BLaER1 (cell line): ENCODE data around the gene PPP2R2C.

Experiments
- H3K27ac ChIP-seq: shearing (Covaris generic); formaldehyde crosslinking; 2 replicates; pipeline ENCODE4 v1.8.1; 2022
- H3K27me3 ChIP-seq: shearing (Covaris generic); formaldehyde crosslinking; 2 replicates; pipeline ENCODE4 v1.8.1; 2022
- H3K36me3 ChIP-seq: shearing (Covaris generic); formaldehyde crosslinking; 2 replicates; pipeline ENCODE4 v1.8.1; 2022
- H3K4me1 ChIP-seq: shearing (Covaris generic); formaldehyde crosslinking; 2 replicates; pipeline ENCODE4 v1.8.1; 2022
- H3K4me2 ChIP-seq: shearing (Covaris generic); formaldehyde crosslinking; 2 replicates; pipeline ENCODE4 v1.8.1; 2022
- H3K4me3 ChIP-seq: shearing (Covaris generic); formaldehyde crosslinking; 2 replicates; pipeline ENCODE4 v1.8.1; 2022
- H3K9ac ChIP-seq: shearing (Covaris generic); formaldehyde crosslinking; 2 replicates; pipeline ENCODE4 v1.8.1; 2022
- H3K9me3 ChIP-seq: shearing (Covaris generic); formaldehyde crosslinking; 2 replicates; pipeline ENCODE4 v1.8.1; 2022
- H4K20me1 ChIP-seq: shearing (Covaris generic); formaldehyde crosslinking; 2 replicates; pipeline ENCODE4 v1.8.1; 2022
- Cebpa-rat ChIP-seq: shearing (Covaris generic); IDR thresholded peaks from 2 replicates; pipeline ENCODE4 v1.8.1; 2022

PPP2R2C gene

DNA sequence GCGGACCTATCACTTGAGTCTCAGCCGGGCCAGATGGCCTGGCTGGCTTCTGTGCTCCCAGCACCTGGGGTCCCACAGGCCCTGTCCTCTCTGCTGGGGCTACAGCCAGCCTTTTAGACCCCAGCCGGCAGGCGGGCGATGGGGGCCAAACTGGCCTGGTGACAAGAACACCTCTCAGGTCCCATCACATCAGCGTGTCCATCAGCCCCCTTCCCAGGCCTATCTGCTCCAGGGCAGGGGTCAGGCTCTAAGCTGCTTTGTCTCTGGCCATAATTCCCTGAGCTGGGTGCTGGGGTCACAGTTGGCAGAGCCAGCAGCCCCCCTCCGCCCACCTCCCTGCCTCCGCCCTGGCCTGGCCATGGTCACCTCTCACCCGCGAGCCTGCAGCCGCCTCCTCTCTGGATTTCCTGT, 77.7 kb downstream of the PPP2R2C start:
- peak overlapping the region; percentile 92 for H3K4me2 ChIP-seq
- no peaks in the 10 kb centered on the region for H3K36me3 ChIP-seq
- no peak overlapping the region for H3K9ac ChIP-seq
- H3K4me3 ChIP-seq: no peak overlapping the region
- peaks cover 15% of the 10 kb centered on the region for H3K27me3 ChIP-seq
- H3K4me1 ChIP-seq: peaks cover 59% of the 10 kb centered on the region
- H3K9me3 ChIP-seq: no peaks in the 10 kb centered on the region
- TF ChIP-seq Cebpa-rat: no peak
- H4K20me1 ChIP-seq: peaks cover 23% of the 10 kb centered on the region; the same call in 1 of the 2 replicates
- no peak overlapping the region for H3K27ac ChIP-seq

DNA sequence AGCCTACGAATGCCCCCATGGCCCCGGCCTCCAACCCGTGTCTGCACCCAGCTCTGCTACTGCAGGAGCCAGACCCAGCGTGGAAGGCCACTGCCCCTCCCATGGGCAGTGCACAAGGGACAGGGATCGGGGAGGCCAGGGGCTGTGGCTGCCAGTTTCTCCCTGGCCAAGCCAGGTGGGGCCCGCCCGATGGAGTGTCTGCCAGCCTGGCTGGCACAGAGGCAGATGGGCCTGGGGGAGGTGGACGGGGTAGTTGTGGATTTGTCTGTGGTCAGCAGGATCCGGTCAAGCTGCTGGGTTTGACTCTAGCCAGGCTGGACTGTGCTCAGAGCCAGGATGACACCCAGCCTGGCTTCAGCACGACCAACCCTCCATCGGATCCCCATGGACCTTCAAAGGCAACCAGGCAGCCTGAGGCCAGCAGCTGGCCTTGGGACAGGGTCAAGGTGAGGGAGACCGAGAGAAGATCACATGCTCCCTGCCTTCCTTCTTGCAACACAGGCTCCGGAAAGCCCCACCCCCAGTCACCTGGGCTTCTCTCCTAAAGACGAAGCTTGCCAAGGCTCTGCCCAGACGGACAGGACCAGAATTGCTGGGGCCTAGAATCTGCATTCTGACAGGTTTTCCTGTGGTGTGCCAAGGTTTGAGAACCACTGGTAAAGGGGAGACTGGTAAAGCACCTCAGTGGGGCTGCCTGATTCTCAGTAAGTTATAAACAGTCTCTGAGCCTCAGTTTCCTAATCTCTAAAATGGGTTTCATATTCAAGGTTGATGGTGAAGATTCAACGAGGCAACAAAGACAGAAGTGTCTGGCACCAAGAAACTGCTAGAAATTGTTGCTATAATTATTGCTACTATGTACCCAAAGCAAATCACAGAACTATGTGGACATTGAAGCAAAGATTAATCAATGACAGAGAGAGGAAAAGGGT, 78.6 kb downstream of the PPP2R2C start:
- Histone ChIP-seq H3K4me1 (peaks cover 51% of the 10 kb centered on the region), H3K4me2 (peak overlapping the region; percentile 7; the same call in 1 of the 2 replicates), H4K20me1 (peaks cover 23% of the 10 kb centered on the region; the same call in 1 of the 2 replicates), H3K9ac (no peak overlapping the region), H3K4me3 (no peak overlapping the region), H3K27ac (no peak overlapping the region), H3K27me3 (peaks cover 11% of the 10 kb centered on the region), H3K9me3 (no peaks in the 10 kb centered on the region), H3K36me3 (no peaks in the 10 kb centered on the region)
- no peak for TF ChIP-seq Cebpa-rat

DNA sequence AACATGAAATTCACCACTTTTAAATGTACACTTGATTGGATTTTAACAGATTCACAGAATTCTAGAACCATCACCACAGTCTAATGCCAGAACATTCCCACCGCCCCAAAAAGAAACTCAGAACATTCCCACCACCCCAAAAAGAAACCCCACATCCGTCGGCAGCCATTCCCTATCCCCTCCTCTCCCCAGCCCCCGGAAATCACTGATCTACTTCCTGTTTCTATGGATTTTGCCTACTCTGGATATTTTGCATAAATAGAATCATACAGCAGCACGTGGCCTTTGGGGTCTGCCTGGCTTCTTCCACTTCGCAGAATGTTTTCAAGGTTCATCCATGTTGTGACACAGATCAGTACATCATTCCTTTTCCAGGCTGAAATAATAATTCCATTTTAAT, 79.3 kb downstream of the PPP2R2C start:
- Histone ChIP-seq H3K27me3 (peaks cover 11% of the 10 kb centered on the region), H3K27ac (no peak overlapping the region), H3K4me2 (peak overlapping the region; percentile 7; the same call in 1 of the 2 replicates), H3K9me3 (no peaks in the 10 kb centered on the region), H3K36me3 (no peaks in the 10 kb centered on the region), H3K4me1 (peaks cover 43% of the 10 kb centered on the region), H3K4me3 (no peak overlapping the region), H3K9ac (no peak overlapping the region), H4K20me1 (peaks cover 23% of the 10 kb centered on the region; the same call in 1 of the 2 replicates)
- TF ChIP-seq Cebpa-rat: no peak

DNA sequence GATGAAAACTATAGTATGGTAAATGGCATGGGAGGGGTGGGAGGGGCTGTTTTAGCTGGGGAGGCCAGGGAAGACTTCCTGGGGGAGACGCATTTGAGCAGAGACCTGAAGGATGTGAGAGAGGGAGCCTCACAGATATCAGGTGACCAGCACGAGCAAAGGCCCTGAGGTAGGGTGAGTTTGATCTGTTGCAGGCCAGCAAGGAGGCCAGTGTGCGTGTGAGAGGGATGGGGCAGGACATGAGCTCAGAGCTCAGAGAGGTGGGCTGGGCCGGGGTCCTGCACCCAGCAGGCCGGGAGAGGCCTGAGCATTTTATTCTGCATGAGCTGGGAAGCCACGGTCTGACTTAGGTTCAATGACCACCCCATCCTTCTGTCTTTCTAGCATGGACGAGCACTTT, 80.0 kb downstream of the PPP2R2C start:
- TF ChIP-seq Cebpa-rat: no peak
- Histone ChIP-seq H3K4me3 (no peak overlapping the region), H3K27me3 (peaks cover 9% of the 10 kb centered on the region), H3K9me3 (no peaks in the 10 kb centered on the region), H3K4me1 (peaks cover 37% of the 10 kb centered on the region), H4K20me1 (peaks cover 22% of the 10 kb centered on the region; the same call in 1 of the 2 replicates), H3K9ac (no peak overlapping the region), H3K27ac (no peak overlapping the region), H3K36me3 (no peaks in the 10 kb centered on the region), H3K4me2 (no peak overlapping the region)

DNA sequence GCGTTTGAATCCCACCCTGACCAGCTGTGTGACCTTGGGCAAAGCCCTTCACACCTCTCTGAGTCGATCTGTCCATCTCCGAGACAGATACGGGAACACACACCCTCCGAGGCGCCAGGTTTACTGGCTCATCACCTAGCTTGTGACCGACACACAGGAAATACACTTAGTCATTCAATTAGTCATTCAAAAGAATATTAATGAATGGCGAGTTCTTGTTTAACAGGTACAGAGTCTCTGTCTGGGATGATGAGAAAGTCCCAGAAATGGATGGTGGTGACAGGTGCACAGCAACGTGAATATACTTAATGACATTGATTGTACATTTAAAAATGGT, 80.6 kb downstream of the PPP2R2C start:
- no peaks in the 10 kb centered on the region for H3K9me3 ChIP-seq
- H3K27ac ChIP-seq: no peak overlapping the region
- no peak overlapping the region for H3K4me3 ChIP-seq
- TF ChIP-seq Cebpa-rat: no peak
- H4K20me1 ChIP-seq: peaks cover 16% of the 10 kb centered on the region; the same call in 1 of the 2 replicates
- H3K9ac ChIP-seq: no peak overlapping the region
- no peaks in the 10 kb centered on the region for H3K36me3 ChIP-seq
- H3K27me3 ChIP-seq: peaks cover 6% of the 10 kb centered on the region; the same call in 1 of the 2 replicates
- H3K4me1 ChIP-seq: peaks cover 34% of the 10 kb centered on the region
- H3K4me2 ChIP-seq: no peak overlapping the region

DNA sequence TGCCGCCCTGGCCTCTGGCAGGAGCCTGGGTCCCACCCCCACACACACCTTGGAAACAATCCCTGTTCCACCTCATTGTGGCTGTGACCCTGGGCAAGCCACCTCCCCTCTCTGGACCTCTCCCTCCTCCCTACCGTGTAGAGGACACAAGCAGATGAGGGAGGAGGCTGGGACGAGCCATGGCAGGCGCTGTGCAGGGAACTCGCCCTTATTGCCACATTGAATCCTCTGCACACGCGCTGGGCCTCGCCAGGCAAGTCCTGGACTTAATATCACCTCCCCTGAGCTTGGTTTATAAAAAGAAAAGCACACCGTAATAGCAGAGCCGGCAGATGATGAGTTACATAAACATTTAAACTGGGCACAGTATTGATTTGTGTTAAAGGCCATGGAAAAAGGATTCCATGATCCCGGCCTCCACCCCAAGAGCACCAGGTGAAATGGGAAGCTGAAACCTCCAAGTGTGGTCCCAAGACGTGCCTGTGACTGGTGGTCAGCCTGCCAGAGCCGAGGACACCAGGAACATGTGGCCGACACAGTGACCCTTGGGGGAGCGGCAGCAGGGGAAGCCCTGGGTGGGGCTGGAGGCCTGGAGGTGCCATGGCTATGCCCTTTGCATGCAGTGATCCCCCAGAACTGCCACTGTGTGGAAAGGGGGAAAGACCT, 81.1 kb downstream of the PPP2R2C start:
- no peak overlapping the region for H3K27ac ChIP-seq
- peaks cover 6% of the 10 kb centered on the region; the same call in 1 of the 2 replicates for H3K27me3 ChIP-seq
- no peak overlapping the region for H3K4me3 ChIP-seq

DNA sequence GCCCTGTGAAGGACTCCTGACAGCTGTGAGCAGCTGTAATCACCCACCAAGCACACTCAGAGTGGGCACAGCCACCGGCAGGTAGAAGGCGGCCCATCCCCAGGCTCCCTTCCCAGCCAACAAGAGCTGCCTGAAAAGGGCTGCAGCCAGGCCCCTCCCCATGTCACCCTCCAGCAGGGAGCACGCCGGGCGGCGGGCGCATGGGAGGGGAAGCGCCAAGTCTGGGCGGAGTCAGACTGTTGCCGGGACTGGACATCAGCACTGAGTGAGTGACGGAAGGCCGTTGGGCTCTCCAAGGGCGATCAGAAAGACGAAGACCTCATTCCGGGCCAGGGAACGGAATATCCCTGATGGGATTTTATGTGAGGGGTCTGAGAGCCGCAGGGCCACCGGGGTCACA, 82.1 kb downstream of the PPP2R2C start:
- Histone ChIP-seq H3K4me3 (no peak overlapping the region), H3K9me3 (no peaks in the 10 kb centered on the region), H3K4me2 (no peak overlapping the region), H4K20me1 (peaks cover 4% of the 10 kb centered on the region; the same call in 1 of the 2 replicates), H3K27ac (no peak overlapping the region), H3K27me3 (peaks cover 6% of the 10 kb centered on the region; the same call in 1 of the 2 replicates), H3K36me3 (no peaks in the 10 kb centered on the region), H3K9ac (no peak overlapping the region), H3K4me1 (peaks cover 22% of the 10 kb centered on the region)
- no peak for TF ChIP-seq Cebpa-rat

More for the DNA sequence above, 81.1 kb downstream of the PPP2R2C start:
- H3K9ac ChIP-seq: no peak overlapping the region
- no peaks in the 10 kb centered on the region for H3K36me3 ChIP-seq
- H4K20me1 ChIP-seq: peaks cover 11% of the 10 kb centered on the region; the same call in 1 of the 2 replicates
- no peak overlapping the region for H3K4me2 ChIP-seq
- no peak for TF ChIP-seq Cebpa-rat
- peaks cover 32% of the 10 kb centered on the region for H3K4me1 ChIP-seq
- H3K9me3 ChIP-seq: no peaks in the 10 kb centered on the region

DNA sequence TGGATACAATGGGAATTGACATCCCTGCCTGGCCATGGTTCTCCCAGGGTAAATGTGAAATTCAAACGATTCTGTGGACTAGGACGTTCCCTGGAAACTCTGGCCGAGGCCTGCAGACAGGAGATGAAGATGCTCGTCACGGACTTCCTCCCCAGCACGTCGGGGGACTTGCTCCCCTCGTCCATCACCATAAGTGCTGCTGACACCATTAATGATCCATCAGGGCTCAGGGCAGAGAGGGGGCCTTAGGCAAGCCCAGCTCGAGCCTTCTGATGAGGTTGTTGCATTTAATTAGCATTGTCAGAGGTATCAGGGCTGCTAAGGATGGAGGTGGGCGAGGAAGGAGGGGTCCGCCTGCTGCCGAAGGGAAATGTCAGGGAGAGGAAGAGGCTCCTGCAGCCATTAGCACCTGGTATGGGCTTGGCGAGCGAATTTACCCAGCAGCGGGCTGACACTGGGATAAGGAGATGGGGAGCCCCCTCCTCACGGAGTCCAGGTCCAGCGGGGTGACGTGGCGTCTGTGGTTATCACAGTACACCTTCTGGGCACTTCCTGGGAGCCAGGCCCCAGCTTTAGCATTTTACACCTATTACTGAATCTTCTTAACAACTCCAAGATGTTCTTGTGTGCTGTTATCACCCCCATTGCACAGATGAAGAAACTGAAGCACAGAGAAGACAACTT, 83.1 kb downstream of the PPP2R2C start:
- Histone ChIP-seq H3K27me3 (peaks cover 6% of the 10 kb centered on the region; the same call in 1 of the 2 replicates), H3K9ac (no peak overlapping the region)

DNA sequence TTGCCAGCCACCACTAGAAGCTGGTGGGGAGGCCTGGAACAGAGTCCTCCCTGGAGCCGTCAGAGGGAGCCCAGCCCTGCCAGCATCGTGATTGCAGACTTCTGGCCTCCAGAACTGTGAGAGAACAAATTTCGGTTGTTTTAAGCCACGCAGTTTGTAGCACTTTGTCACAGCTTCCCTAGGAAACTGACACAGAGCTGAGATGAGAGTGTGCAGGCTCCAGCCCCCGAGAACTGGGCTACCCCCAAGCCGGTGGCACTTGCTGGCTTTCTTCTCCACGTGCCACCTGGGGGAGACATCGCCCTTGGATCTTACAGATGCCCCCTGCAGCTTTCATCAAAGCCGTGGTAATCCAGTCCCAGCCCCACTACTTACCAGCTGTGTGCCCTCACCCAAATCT, 83.7 kb downstream of the PPP2R2C start:
- Histone ChIP-seq H4K20me1 (no peaks in the 10 kb centered on the region; the same call in 1 of the 2 replicates), H3K27me3 (peaks cover 6% of the 10 kb centered on the region; the same call in 1 of the 2 replicates), H3K4me1 (peaks cover 8% of the 10 kb centered on the region; the same call in 1 of the 2 replicates), H3K36me3 (no peaks in the 10 kb centered on the region), H3K9me3 (no peaks in the 10 kb centered on the region), H3K27ac (no peak overlapping the region), H3K4me2 (no peak overlapping the region), H3K9ac (no peak overlapping the region), H3K4me3 (no peak overlapping the region)
- no peak for TF ChIP-seq Cebpa-rat

More for the DNA sequence above, 83.1 kb downstream of the PPP2R2C start:
- Histone ChIP-seq H3K4me3 (no peak overlapping the region), H3K4me1 (peaks cover 12% of the 10 kb centered on the region), H3K4me2 (no peak overlapping the region), H3K36me3 (no peaks in the 10 kb centered on the region), H3K9me3 (no peaks in the 10 kb centered on the region), H3K27ac (no peak overlapping the region), H4K20me1 (no peaks in the 10 kb centered on the region; the same call in 1 of the 2 replicates)
- no peak for TF ChIP-seq Cebpa-rat
